K562 (cell line): ENCODE data around the gene PIP5KL1. TPM values are rescaled to one million over a fixed set of nuclear protein-coding genes. Genes with fewer than 3 reads are reported as not detected.

Experiments used
- ATAC-seq: fragments of 200-7000 bp; cut with Tn5 transposase; 3 replicates; pipeline ENCODE4 v1.9.1; 2020; ENCODE audit warnings: moderate library complexity
- BruUV-seq: library from RNA; stranded (reverse); fragments of 400-500 nt; replicated peaks from 2 replicates; lab custom pipeline; 2021; lab: Mats Ljungman, UMichigan
- CTCF ChIA-PET: fragments of 300-600 bp; formaldehyde crosslinking; extraction: SDS; loops from one replicate; lab custom pipeline; 2021; ENCODE audit warnings: low intra/inter-chr PET ratio; lab: Yijun Ruan, JAX
- POLR2A ChIA-PET: fragments of 300-600, 350-650 bp; sonication (Branson Sonifier 250); formaldehyde crosslinking; extraction: SDS; loops from one replicate; lab custom pipeline; 2021; ENCODE audit warnings: antibody characterized with exemption, inconsistent platforms; lab: Yijun Ruan, JAX
- DNase-seq, 4 experiments: peaks; one replicate each; pipeline versions ENCODE4 v3.0.0 to v3.0.0-alpha.2; 2011 to 2018; ENCODE audit warnings: low spot score in 3 of 4, mixed read lengths in 3 of 4; ENCODE audit errors: extremely low read depth in 1 of 4
- FAIRE-seq: peaks from 2 replicates; lab custom pipeline; 2011; peaks lifted over from hg19 to GRCh38; lab: Jason Lieb, UNC
- H2AFZ ChIP-seq: 2 replicates; pipeline ENCODE4 v1.6.0; 2011; ENCODE audit warnings: low read depth, low read length, control low read depth, inconsistent platforms
- H3K27ac ChIP-seq: fragments of 200-600 bp; 3 replicates; pipeline ENCODE4 v1.8.0; 2011; ENCODE audit warnings: low read depth, mild to moderate bottlenecking, control low read depth, inconsistent platforms, low read length, moderate library complexity, mixed read lengths; ENCODE audit errors: extremely low read depth
- H3K27me3 ChIP-seq, 2 experiments: fragments of 300-600 bp in 1 of 2; 2 replicates in 1 of 2; 3 replicates in 1 of 2; pipeline versions ENCODE4 v1.6.0 to v1.8.0; 2011; ENCODE audit warnings: inconsistent platforms in 2 of 2, low read length in 2 of 2, mild to moderate bottlenecking in 1 of 2, mixed read lengths in 1 of 2, moderate library complexity in 1 of 2; ENCODE audit not compliant: control insufficient read depth in 2 of 2, insufficient read depth in 2 of 2
- H3K36me3 ChIP-seq: fragments of 300-600 bp; 3 replicates; pipeline ENCODE4 v1.8.0; 2011; ENCODE audit warnings: mild to moderate bottlenecking, low read length, inconsistent platforms; ENCODE audit not compliant: control insufficient read depth, insufficient read depth
- H3K4me1 ChIP-seq, 2 experiments: fragments of 200-600 bp in 1 of 2; replicated peaks in 1 of 2; 2 replicates in 1 of 2; 3 replicates in 1 of 2; pipeline versions ENCODE4 v1.5.1 to v1.8.0; 2011; ENCODE audit warnings: inconsistent platforms in 2 of 2, low read length in 2 of 2, mild to moderate bottlenecking in 1 of 2, mixed read lengths in 1 of 2, moderate library complexity in 1 of 2; ENCODE audit not compliant: control insufficient read depth in 2 of 2, insufficient read depth in 2 of 2
- H3K4me2 ChIP-seq: 2 replicates; pipeline ENCODE4 v1.6.1; 2011; ENCODE audit warnings: low read length, control low read depth, inconsistent platforms, mixed read lengths; ENCODE audit not compliant: insufficient read depth
- H3K4me3 ChIP-seq: fragments of 200-600 bp; sonication (generic), shearing (Covaris generic); 2 replicates; pipeline ENCODE4 v1.5.1; 2016; ENCODE audit warnings: control low read depth, inconsistent platforms
- H3K79me2 ChIP-seq: fragments of 200-600 bp; 3 replicates; pipeline ENCODE4 v1.8.0; 2011; ENCODE audit warnings: low read length, inconsistent platforms; ENCODE audit not compliant: control insufficient read depth, insufficient read depth
- H3K9ac ChIP-seq, 2 experiments: 2 replicates each; pipeline versions ENCODE4 v1.6.0 to v1.6.1; 2011; ENCODE audit warnings: low read depth in 2 of 2, low read length in 2 of 2, control low read depth in 1 of 2, inconsistent platforms in 1 of 2, mild to moderate bottlenecking in 1 of 2, mixed read lengths in 1 of 2; ENCODE audit not compliant: insufficient read depth in 1 of 2
- H3K9me1 ChIP-seq: one replicate; pipeline ENCODE4 v1.6.0; 2011; ENCODE audit warnings: inconsistent platforms, mild to moderate bottlenecking, low read length, moderate library complexity; ENCODE audit not compliant: control insufficient read depth, insufficient read depth
- H3K9me3 ChIP-seq: replicated peaks from 2 replicates; pipeline ENCODE4 v1.5.1; 2011; ENCODE audit warnings: low read depth, low read length, inconsistent platforms; ENCODE audit not compliant: control insufficient read depth, insufficient read depth
- H4K20me1 ChIP-seq: replicated peaks from 2 replicates; pipeline ENCODE4 v1.6.1; 2011; ENCODE audit warnings: low read length, inconsistent platforms, mixed read lengths; ENCODE audit not compliant: control insufficient read depth, insufficient read depth
- BCOR ChIP-seq: fragments of 450-650 bp; IDR thresholded peaks from 2 replicates; pipeline ENCODE4 v1.6.1; 2016
- ETS2 ChIP-seq: IDR thresholded peaks from 2 replicates; pipeline ENCODE4 v1.6.1; 2016; ENCODE audit warnings: borderline replicate concordance, missing genetic modification characterization, mild to moderate bottlenecking, moderate library complexity, missing compliant biosample characterization; ENCODE audit not compliant: poor library complexity, severe bottlenecking
- MAFK ChIP-seq: IDR thresholded peaks from 2 replicates; pipeline ENCODE4 v1.6.1; 2011; ENCODE audit warnings: low read length, improper control_type of control experiment
- MAZ ChIP-seq, 2 experiments: fragments of 450-650 bp in 1 of 2; sonication (generic) in 1 of 2; formaldehyde crosslinking; IDR thresholded peaks in 1 of 2; conservative IDR thresholded peaks in 1 of 2; 2 replicates each; pipeline versions ENCODE4 v1.4.0 to v1.5.0; 2020; ENCODE audit warnings: mild to moderate bottlenecking in 1 of 2, missing genetic modification reagents in 1 of 2
- NR4A1 ChIP-seq, 2 experiments: fragments of 250-450 bp in 1 of 2; fragments of 450-650 bp in 1 of 2; sonication (Bioruptor Pico) in 1 of 2; IDR thresholded peaks; 2 replicates each; pipeline versions ENCODE4 v1.4.0 to v1.6.1; 2016 to 2020; ENCODE audit warnings: mild to moderate bottlenecking in 2 of 2, missing compliant biosample characterization in 1 of 2, missing genetic modification characterization in 1 of 2, moderate library complexity in 1 of 2
- SNRNP70 ChIP-seq: fragments of 200-400 bp; formaldehyde crosslinking; optimal IDR thresholded peaks from 2 replicates; pipeline ENCODE3; 2017; ENCODE audit warnings: low read depth, low read length
- XRCC5 ChIP-seq: fragments of 200-400 bp; formaldehyde crosslinking; IDR thresholded peaks from 2 replicates; pipeline ENCODE4 v1.6.1; 2017; ENCODE audit warnings: low read depth, mild to moderate bottlenecking, low read length
- ZNF143 ChIP-seq: sonication (generic); formaldehyde crosslinking; IDR thresholded peaks from 2 replicates; pipeline ENCODE4 v1.9.0; 2022; ENCODE audit warnings: mild to moderate bottlenecking, missing genetic modification reagents
- ZNF316 ChIP-seq: fragments of 450-650 bp; IDR thresholded peaks from 2 replicates; pipeline ENCODE4 v1.6.1; 2016
- WGBS: fragments of 100-300 bp; shearing (Covaris generic); methylation state at CpG from one replicate; pipeline ENCODE4 v1.1.6; 2016; ENCODE audit warnings: low coverage, mixed read lengths; ENCODE audit not compliant: insufficient coverage; ENCODE audit errors: missing lambda C conversion rate; 5-methylcytosine and 5-hydroxymethylcytosine counted together
- in situ Hi-C: fragments of 300-500 bp; cut with MboI; formaldehyde crosslinking; loops from 4 replicates; pipeline ENCODE4 v1.15.0; 2018; ENCODE audit warnings: inconsistent platforms, mixed read lengths
- intact Hi-C: fragments of 100-400 bp; cut with micrococcal nuclease; formaldehyde crosslinking; loops from 2 replicates; pipeline ENCODE4 v1.14.2; 2022
- polyA plus RNA-seq, 8 experiments: library from polyadenylated mRNA; depleted of rRNA in 4 of 8; stranded (reverse) in 5 of 8; unstranded in 3 of 8; fragments of >200 nt; fragmentation: Nextera tagmentation in 2 of 8; fragmentation: Illumina TruSeq in 1 of 8; extraction: Ambion mirVana in 2 of 8; extraction: Trizol in 1 of 8; gene quantifications; 2 replicates each; pipeline versions ENCODE4 v1.2.1 to v1.2.3, GENCODE V29; 2011 to 2014; ENCODE audit warnings: inconsistent platforms in 1 of 8, missing spikeins in 1 of 8
- total RNA-seq, 7 experiments: library from RNA; depleted of rRNA in 6 of 7; stranded (reverse); fragments of >200 nt in 6 of 7; fragmentation: Illumina TruSeq in 2 of 7; extraction: Trizol in 2 of 7; gene quantifications; 2 replicates each; pipeline versions ENCODE4 v1.2.1 to v1.2.3, GENCODE V29; 2011 to 2021; ENCODE audit warnings: low replicate concordance in 1 of 7
- TF ChIP-seq, protein P1 (sequence below), 2 experiments: fragments of 250-450 bp in 1 of 2; fragments of 450-650 bp in 1 of 2; sonication (Bioruptor Pico) in 1 of 2; IDR thresholded peaks; 2 replicates each; pipeline versions ENCODE4 v1.6.1 to v1.8.0; 2016 to 2021; ENCODE audit warnings: mild to moderate bottlenecking in 2 of 2, moderate library complexity in 2 of 2, missing compliant biosample characterization in 1 of 2, missing genetic modification characterization in 1 of 2
- TF ChIP-seq, protein P2 (sequence below), 2 experiments: fragments of 450-650 bp; formaldehyde crosslinking in 1 of 2; IDR thresholded peaks; 2 replicates each; pipeline versions ENCODE4 v1.4.0 to v1.6.1; 2014 to 2020; ENCODE audit warnings: mild to moderate bottlenecking in 2 of 2, borderline replicate concordance in 1 of 2, low read depth in 1 of 2

PIP5KL1 gene
- total and polyA plus RNA-seq, 9 of the 15 experiments (the other 6 are each of a cell fraction or from before 2014, with no cell fraction given) = 0.18 to 4.8 (median 1.2) TPM

DNA sequence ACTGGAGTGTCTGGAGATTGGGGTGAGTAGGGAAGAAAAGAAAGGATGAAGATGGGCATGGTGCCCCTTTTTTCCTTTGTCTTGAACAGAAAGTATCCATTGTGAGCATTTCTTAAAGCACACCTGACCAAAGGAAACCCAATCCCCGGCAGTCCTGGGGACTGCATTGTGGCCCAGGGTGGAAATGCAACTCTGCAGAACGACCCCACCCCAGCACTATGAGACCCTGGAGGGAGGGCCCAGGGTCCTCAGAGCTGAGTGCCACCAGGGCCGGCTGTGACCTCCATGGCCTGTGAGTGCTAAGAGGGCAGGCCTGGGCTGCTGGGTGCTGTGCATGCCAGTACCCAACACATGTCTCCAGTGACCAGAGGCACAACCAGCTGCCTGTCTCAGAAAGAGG is 31.7 kb upstream of the PIP5KL1 start (continued):
- TF ChIP-seq SNRNP70 (no peak), ZNF143 (CRISPR knock-in tag) (no peak), XRCC5 (no peak)
- TF ChIP-seq, protein P1, sequence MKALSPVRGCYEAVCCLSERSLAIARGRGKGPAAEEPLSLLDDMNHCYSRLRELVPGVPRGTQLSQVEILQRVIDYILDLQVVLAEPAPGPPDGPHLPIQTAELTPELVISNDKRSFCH (CRISPR knock-in tag; IDR thresholded peaks at IDR 0.05) = no peak
- TF ChIP-seq, protein P1 (tag; IDR thresholded peaks at IDR 0.05) = no peak
- TF ChIP-seq, all 486 proteins: peak for 0

DNA sequence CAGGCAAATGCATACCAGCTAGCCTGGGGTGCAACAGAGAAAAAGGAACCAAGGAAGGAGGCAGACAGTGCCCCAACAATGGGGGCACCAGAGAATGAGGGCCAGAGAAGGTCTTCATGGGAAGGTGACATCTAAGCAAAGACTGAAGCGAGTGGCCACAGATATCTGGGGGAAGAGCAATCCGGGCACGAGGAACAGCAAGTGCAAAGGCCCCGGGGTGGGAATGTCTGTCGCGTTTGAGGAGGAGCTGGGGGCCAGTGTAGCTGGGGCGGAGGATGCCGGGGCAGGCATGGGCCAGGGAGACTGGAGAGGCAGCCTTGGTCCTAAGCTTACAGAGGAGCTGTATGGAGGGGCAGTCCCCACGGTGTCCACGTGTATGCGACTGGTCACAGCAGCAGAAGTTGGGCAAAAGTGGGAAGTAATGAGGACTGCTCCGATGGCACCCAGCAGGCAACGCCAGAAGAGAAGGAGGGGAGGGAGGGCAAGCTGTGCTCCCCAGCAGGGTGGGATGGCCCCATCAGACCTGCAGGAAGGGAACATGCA is 31.1 kb upstream of the PIP5KL1 start:
- POLR2A ChIA-PET = interaction anchor here (0.6 to 1.6 kb wide), 7 partner anchors 9 to 353 kb away, joined by 3 to 6 read pairs (median 3); partner anchors contain the start of gene EEIG1
- Histone ChIP-seq H3K9me1 (no peaks in the 10 kb centered on the region), H3K27me3 (no peaks in the 10 kb centered on the region), H3K4me2 (no peak overlapping the region), H2AFZ (no peak overlapping the region)
- in situ Hi-C loops = loop anchor here (10.0 kb wide), 1 partner anchor 73 kb away; no protein-coding TSS in a partner anchor
- WGBS = 89% methylated on average over 13 of the region's 13 CpGs
- no peak for FAIRE-seq
- BruUV-seq = no TSS peak
- intact Hi-C loops = no loop called here
- CTCF ChIA-PET = no interaction called here
- peak; percentile 60; the same call in 1 of the 2 replicates for TF ChIP-seq BCOR
- TF ChIP-seq NR4A1 (CRISPR knock-in tag; IDR thresholded peaks at IDR 0.05) = no peak
- TF ChIP-seq NR4A1 (tag; IDR thresholded peaks at IDR 0.05) = no peak
- TF ChIP-seq MAZ (CRISPR knock-in tag; conservative IDR thresholded peaks at IDR 0.05 in 1 of 2, IDR thresholded peaks at IDR 0.05 in 1 of 2) = no peak
- no peak for TF ChIP-seq ETS2 (tag)
- peak; percentile 0; the same call in 1 of the 2 replicates for TF ChIP-seq ZNF316
- no peak for TF ChIP-seq MAFK
- TF ChIP-seq, protein P2, sequence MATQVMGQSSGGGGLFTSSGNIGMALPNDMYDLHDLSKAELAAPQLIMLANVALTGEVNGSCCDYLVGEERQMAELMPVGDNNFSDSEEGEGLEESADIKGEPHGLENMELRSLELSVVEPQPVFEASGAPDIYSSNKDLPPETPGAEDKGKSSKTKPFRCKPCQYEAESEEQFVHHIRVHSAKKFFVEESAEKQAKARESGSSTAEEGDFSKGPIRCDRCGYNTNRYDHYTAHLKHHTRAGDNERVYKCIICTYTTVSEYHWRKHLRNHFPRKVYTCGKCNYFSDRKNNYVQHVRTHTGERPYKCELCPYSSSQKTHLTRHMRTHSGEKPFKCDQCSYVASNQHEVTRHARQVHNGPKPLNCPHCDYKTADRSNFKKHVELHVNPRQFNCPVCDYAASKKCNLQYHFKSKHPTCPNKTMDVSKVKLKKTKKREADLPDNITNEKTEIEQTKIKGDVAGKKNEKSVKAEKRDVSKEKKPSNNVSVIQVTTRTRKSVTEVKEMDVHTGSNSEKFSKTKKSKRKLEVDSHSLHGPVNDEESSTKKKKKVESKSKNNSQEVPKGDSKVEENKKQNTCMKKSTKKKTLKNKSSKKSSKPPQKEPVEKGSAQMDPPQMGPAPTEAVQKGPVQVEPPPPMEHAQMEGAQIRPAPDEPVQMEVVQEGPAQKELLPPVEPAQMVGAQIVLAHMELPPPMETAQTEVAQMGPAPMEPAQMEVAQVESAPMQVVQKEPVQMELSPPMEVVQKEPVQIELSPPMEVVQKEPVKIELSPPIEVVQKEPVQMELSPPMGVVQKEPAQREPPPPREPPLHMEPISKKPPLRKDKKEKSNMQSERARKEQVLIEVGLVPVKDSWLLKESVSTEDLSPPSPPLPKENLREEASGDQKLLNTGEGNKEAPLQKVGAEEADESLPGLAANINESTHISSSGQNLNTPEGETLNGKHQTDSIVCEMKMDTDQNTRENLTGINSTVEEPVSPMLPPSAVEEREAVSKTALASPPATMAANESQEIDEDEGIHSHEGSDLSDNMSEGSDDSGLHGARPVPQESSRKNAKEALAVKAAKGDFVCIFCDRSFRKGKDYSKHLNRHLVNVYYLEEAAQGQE (IDR thresholded peaks at IDR 0.05; ENCODE audit: borderline replicate concordance) = no peak
- TF ChIP-seq, protein P2 (CRISPR knock-in tag; IDR thresholded peaks at IDR 0.05; ENCODE audit: low read depth) = no peak
- TF ChIP-seq, all 486 proteins: peak for 2
- DNase-seq = no peak
- peaks cover 69% of the 10 kb centered on the region for H3K79me2 ChIP-seq
- no peaks in the 10 kb centered on the region for H3K9me3 ChIP-seq
- H3K36me3 ChIP-seq = no peaks in the 10 kb centered on the region
- H3K27ac ChIP-seq = no peak overlapping the region
- no peak for ATAC-seq
- no peak overlapping the region for H3K4me3 ChIP-seq
- 0 out of 4 replicates have a peak overlapping the region, but pooled peaks of 1 of the 2 experiments have one; percentile 22 for H3K9ac ChIP-seq
- H3K4me1 ChIP-seq = peaks cover 29 to 52% of the 10 kb centered on the region in 2 experiments
- peaks cover 4% of the 10 kb centered on the region; the same call in 1 of the 2 replicates for H4K20me1 ChIP-seq
